HCT116 (cell line): ENCODE results near the gene ZFP92. TPM values are rescaled to one million over a fixed set of nuclear protein-coding genes. Genes with fewer than 3 reads are reported as not detected.

Experiments
- ATAC-seq: fragments of 200-7000 bp; cut with Tn5 transposase; 2 replicates; pipeline ENCODE4 v1.9.1; 2020; ENCODE audit warnings: mild to moderate bottlenecking, moderate library complexity
- BruUV-seq: library from RNA; stranded (reverse); fragments of 400-500 nt; replicated peaks from 2 replicates; lab custom pipeline; 2021; lab: Mats Ljungman, UMichigan
- CTCF ChIA-PET: fragments of 300-600 bp; sonication (Branson Sonifier 250); formaldehyde crosslinking; loops from one replicate; lab custom pipeline; 2021; ENCODE audit warnings: antibody characterized with exemption; lab: Charles Lee
- POLR2A ChIA-PET: fragments of 300-600, 350-600 bp; sonication (Branson Sonifier 250); formaldehyde crosslinking; loops from one replicate; lab custom pipeline; 2021; ENCODE audit warnings: antibody characterized with exemption; lab: Charles Lee
- RAD21 ChIA-PET, 2 experiments: fragments of 300-600 bp; sonication (Branson Sonifier 250); formaldehyde crosslinking; loops; one replicate each; lab custom pipeline; 2023; ENCODE audit warnings: low total read pairs in 2 of 2; ENCODE audit not compliant: uncharacterized antibody in 2 of 2, unreplicated experiment in 2 of 2, low non-redundant PET in 1 of 2; lab: Charles Lee
- DNase-seq: peaks from one replicate; pipeline ENCODE4 v3.0.0-alpha.2; 2010; ENCODE audit warnings: low read depth, low spot score
- H2AFZ ChIP-seq: fragments of 200-600 bp; shearing (Covaris generic), sonication (generic); 2 replicates; pipeline ENCODE4 v1.6.1; 2017; ENCODE audit warnings: low read depth, mixed run types, mixed read lengths, antibody characterized with exemption, low read length; ENCODE audit not compliant: poor library complexity, severe bottlenecking
- H3K27ac ChIP-seq: 2 replicates; pipeline ENCODE4 v1.5.1; 2012; ENCODE audit warnings: low read depth, low read length
- H3K27me3 ChIP-seq: fragments of 200-600 bp; sonication (generic); 2 replicates; pipeline ENCODE4 v1.6.1; 2016; ENCODE audit warnings: mixed run types, low read length, mixed read lengths; ENCODE audit not compliant: insufficient read depth
- H3K36me3 ChIP-seq, 2 experiments: fragments of 200-500 bp in 1 of 2; fragments of 200-600 bp in 1 of 2; sonication (Bioruptor generic) in 1 of 2; sonication (generic) in 1 of 2; 2 replicates each; pipeline versions ENCODE4 v1.5.1 to v1.6.1; 2014 to 2016; ENCODE audit warnings: low read length in 2 of 2, inconsistent platforms in 1 of 2, mixed read lengths in 1 of 2, mixed run types in 1 of 2; ENCODE audit not compliant: insufficient read depth in 2 of 2, control insufficient read depth in 1 of 2
- H3K4me1 ChIP-seq, 2 experiments: fragments of 200-600 bp in 1 of 2; sonication (generic) in 1 of 2; 2 replicates each; pipeline versions ENCODE4 v1.5.1 to v1.6.1; 2012 to 2017; ENCODE audit warnings: low read length in 2 of 2, inconsistent platforms in 1 of 2, mild to moderate bottlenecking in 1 of 2, mixed read lengths in 1 of 2, mixed run types in 1 of 2, moderate library complexity in 1 of 2; ENCODE audit not compliant: insufficient read depth in 2 of 2, control insufficient read depth in 1 of 2
- H3K4me2 ChIP-seq: fragments of 200-600 bp; sonication (generic); 2 replicates; pipeline ENCODE4 v1.6.1; 2017; ENCODE audit warnings: mixed run types, low read length, mixed read lengths
- H3K4me3 ChIP-seq, 2 experiments: fragments of 200-600 bp in 1 of 2; sonication (generic) in 1 of 2; replicated peaks in 1 of 2; 2 replicates each; pipeline ENCODE4 v1.5.1; 2011 to 2016; ENCODE audit warnings: low read length in 2 of 2, control low read depth in 1 of 2, low read depth in 1 of 2, mild to moderate bottlenecking in 1 of 2, mixed read lengths in 1 of 2, mixed run types in 1 of 2
- H3K79me2 ChIP-seq: fragments of 200-600 bp; sonication (generic); 2 replicates; pipeline ENCODE4 v1.6.1; 2017; ENCODE audit warnings: mild to moderate bottlenecking, mixed run types, low read length, moderate library complexity, mixed read lengths; ENCODE audit not compliant: insufficient read depth
- H3K9ac ChIP-seq: fragments of 200-600 bp; sonication (generic); 2 replicates; pipeline ENCODE4 v1.6.1; 2016; ENCODE audit warnings: low read length, mixed read lengths
- H3K9me2 ChIP-seq: fragments of 200-600 bp; sonication (generic), shearing (Covaris generic); 2 replicates; pipeline ENCODE4 v1.6.1; 2017; ENCODE audit warnings: mixed run types, mild to moderate bottlenecking, moderate library complexity; ENCODE audit not compliant: insufficient read depth
- H3K9me3 ChIP-seq, 2 experiments: fragments of 200-500 bp in 1 of 2; fragments of 200-600 bp in 1 of 2; sonication (Bioruptor generic) in 1 of 2; sonication (generic) in 1 of 2; 2 replicates each; pipeline ENCODE4 v1.6.1; 2014 to 2017; ENCODE audit warnings: low read length in 2 of 2, mixed read lengths in 2 of 2, inconsistent platforms in 1 of 2, low read depth in 1 of 2, mild to moderate bottlenecking in 1 of 2, mixed run types in 1 of 2, moderate library complexity in 1 of 2; ENCODE audit not compliant: control insufficient read depth in 1 of 2, insufficient read depth in 1 of 2
- H4K20me1 ChIP-seq: fragments of 200-600 bp; sonication (generic), shearing (Covaris generic); 2 replicates; pipeline ENCODE4 v1.6.1; 2017; ENCODE audit warnings: mixed run types, mild to moderate bottlenecking, moderate library complexity; ENCODE audit not compliant: insufficient read depth
- CEBPB ChIP-seq: IDR thresholded peaks from 2 replicates; pipeline ENCODE4 v1.6.1; 2012; ENCODE audit warnings: low read depth
- ELF1 ChIP-seq: IDR thresholded peaks from 2 replicates; pipeline ENCODE4 v1.6.1; 2012; ENCODE audit warnings: low read depth, borderline replicate concordance
- EZH2 ChIP-seq: fragments of 200-600 bp; sonication (generic); IDR thresholded peaks from 2 replicates; pipeline ENCODE4 v1.6.1; 2017; ENCODE audit warnings: antibody characterized with exemption, mixed run types
- EZH2phosphoT487 ChIP-seq: fragments of 200-600 bp; IDR thresholded peaks from 2 replicates; pipeline ENCODE4 v1.6.1; 2018; ENCODE audit warnings: antibody characterized with exemption, borderline replicate concordance
- FOSL1 ChIP-seq: IDR thresholded peaks from 2 replicates; pipeline ENCODE4 v1.6.1; 2012; ENCODE audit warnings: low read depth
- JUND ChIP-seq: IDR thresholded peaks from 2 replicates; pipeline ENCODE4 v1.6.1; 2012
- POLR2AphosphoS5 ChIP-seq: IDR thresholded peaks from 2 replicates; pipeline ENCODE4 v1.6.1; 2011; ENCODE audit warnings: mild to moderate bottlenecking, low read depth, low read length, moderate library complexity
- REST ChIP-seq: IDR thresholded peaks from 2 replicates; pipeline ENCODE4 v1.6.1; 2012; ENCODE audit warnings: low read depth
- SIN3A ChIP-seq: IDR thresholded peaks from 2 replicates; pipeline ENCODE4 v1.6.1; 2012; ENCODE audit warnings: low read depth
- SP1 ChIP-seq: IDR thresholded peaks from 2 replicates; pipeline ENCODE4 v1.6.1; 2012; ENCODE audit warnings: low read depth
- SRF ChIP-seq: IDR thresholded peaks from 2 replicates; pipeline ENCODE4 v1.6.1; 2012; ENCODE audit warnings: low read depth
- TCF7L2 ChIP-seq: IDR thresholded peaks from 2 replicates; pipeline ENCODE4 v1.7.0; 2011; ENCODE audit warnings: borderline replicate concordance, inconsistent platforms; ENCODE audit not compliant: insufficient read depth, insufficient read length; ENCODE audit errors: extremely low read depth
- ZNF274 ChIP-seq: fragments of 200-500 bp; sonication (Bioruptor generic); IDR thresholded peaks from 2 replicates; pipeline ENCODE4 v1.6.1; 2014; ENCODE audit warnings: mild to moderate bottlenecking, low read depth, low read length, inconsistent platforms
- intact Hi-C: fragments of 100-400 bp; cut with micrococcal nuclease; formaldehyde crosslinking; loops from 2 replicates; pipeline ENCODE4 v1.10.0; 2022
- total RNA-seq: library from RNA; stranded (reverse); gene quantifications from one replicate; pipeline ENCODE4 v1.2.1, GENCODE V29; 2021; ENCODE audit not compliant: unreplicated experiment
- TF ChIP-seq, protein P1 (sequence below): IDR thresholded peaks from 2 replicates; pipeline ENCODE4 v1.6.1; 2011; ENCODE audit warnings: mild to moderate bottlenecking, low read length, moderate library complexity; ENCODE audit not compliant: insufficient replicate concordance; ENCODE audit errors: extremely low read depth

Gene ZFP92
- total RNA-seq, 1 experiment from 2014 or later: not detected

GRCh38 chrX:153457136-153457825 is 46.0 kb downstream of the ZFP92 start:
- no peaks in the 10 kb centered on the region for H3K27me3 ChIP-seq
- CTCF ChIA-PET: no interaction called here
- H3K9me3 ChIP-seq: no peaks in the 10 kb centered on the region
- POLR2A ChIA-PET: no interaction called here
- no peak overlapping the region for H3K27ac ChIP-seq
- no peak overlapping the region for H3K9ac ChIP-seq
- no peaks in the 10 kb centered on the region for H3K79me2 ChIP-seq
- H3K4me2 ChIP-seq: no peak overlapping the region
- ATAC-seq: no peak
- no peak for DNase-seq
- H3K4me3 ChIP-seq: no peak overlapping the region
- RAD21 ChIA-PET: no interaction called here
- H3K4me1 ChIP-seq: no peaks in the 10 kb centered on the region
- no peak overlapping the region for H2AFZ ChIP-seq
- H3K9me2 ChIP-seq: no peaks in the 10 kb centered on the region
- intact Hi-C loops: no loop called here
- no peak for TF ChIP-seq SP1
- H3K36me3 ChIP-seq: 0 out of 4 replicates have a peak, but pooled peaks cover 0 to 3% of the 10 kb centered on the region in 2 experiments
- no peaks in the 10 kb centered on the region for H4K20me1 ChIP-seq
- no TSS peak for BruUV-seq

GRCh38 chrX:153457827-153458466 is 46.7 kb downstream of the ZFP92 start:
- ATAC-seq: no peak
- ChIA-PET POLR2A (no interaction called here), RAD21 (no interaction called here), CTCF (no interaction called here)
- H3K4me3 ChIP-seq: no peak overlapping the region
- no peaks in the 10 kb centered on the region for H3K9me3 ChIP-seq
- H3K4me1 ChIP-seq: no peaks in the 10 kb centered on the region
- H3K27me3 ChIP-seq: no peaks in the 10 kb centered on the region
- no peak overlapping the region for H2AFZ ChIP-seq
- BruUV-seq: no TSS peak
- no peaks in the 10 kb centered on the region for H4K20me1 ChIP-seq
- H3K9me2 ChIP-seq: no peaks in the 10 kb centered on the region
- intact Hi-C loops: no loop called here
- H3K27ac ChIP-seq: no peak overlapping the region
- no peaks in the 10 kb centered on the region for H3K79me2 ChIP-seq
- DNase-seq: no peak
- no peak overlapping the region for H3K9ac ChIP-seq
- no peak overlapping the region for H3K4me2 ChIP-seq
- H3K36me3 ChIP-seq: 0 out of 4 replicates have a peak, but pooled peaks cover 0 to 3% of the 10 kb centered on the region in 2 experiments
- TF ChIP-seq SIN3A (no peak), EZH2phosphoT487 (no peak), POLR2AphosphoS5 (no peak), ELF1 (no peak), TCF7L2 (no peak), EZH2 (no peak), SRF (no peak), SP1 (no peak), ZNF274 (no peak), REST (no peak), FOSL1 (no peak), CEBPB (no peak), JUND (no peak)
- TF ChIP-seq, protein P1, sequence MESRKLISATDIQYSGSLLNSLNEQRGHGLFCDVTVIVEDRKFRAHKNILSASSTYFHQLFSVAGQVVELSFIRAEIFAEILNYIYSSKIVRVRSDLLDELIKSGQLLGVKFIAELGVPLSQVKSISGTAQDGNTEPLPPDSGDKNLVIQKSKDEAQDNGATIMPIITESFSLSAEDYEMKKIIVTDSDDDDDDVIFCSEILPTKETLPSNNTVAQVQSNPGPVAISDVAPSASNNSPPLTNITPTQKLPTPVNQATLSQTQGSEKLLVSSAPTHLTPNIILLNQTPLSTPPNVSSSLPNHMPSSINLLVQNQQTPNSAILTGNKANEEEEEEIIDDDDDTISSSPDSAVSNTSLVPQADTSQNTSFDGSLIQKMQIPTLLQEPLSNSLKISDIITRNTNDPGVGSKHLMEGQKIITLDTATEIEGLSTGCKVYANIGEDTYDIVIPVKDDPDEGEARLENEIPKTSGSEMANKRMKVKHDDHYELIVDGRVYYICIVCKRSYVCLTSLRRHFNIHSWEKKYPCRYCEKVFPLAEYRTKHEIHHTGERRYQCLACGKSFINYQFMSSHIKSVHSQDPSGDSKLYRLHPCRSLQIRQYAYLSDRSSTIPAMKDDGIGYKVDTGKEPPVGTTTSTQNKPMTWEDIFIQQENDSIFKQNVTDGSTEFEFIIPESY: no peak
